NT2/D1 (cell line): ENCODE measurements around the gene ADGRB3.

Experiments
- DNase-seq: peaks from one replicate; pipeline ENCODE4 v3.0.0-alpha.2; 2011; ENCODE audit warnings: low read depth, low spot score
- H3K27me3 ChIP-seq: 2 replicates; pipeline ENCODE4 v1.6.0; 2011; ENCODE audit warnings: mild to moderate bottlenecking; ENCODE audit not compliant: insufficient read length, insufficient read depth
- H3K36me3 ChIP-seq: 2 replicates; pipeline ENCODE4 v1.6.1; 2011; ENCODE audit warnings: mild to moderate bottlenecking, low read length, mixed read lengths; ENCODE audit not compliant: insufficient read depth, insufficient read length
- H3K4me1 ChIP-seq: 2 replicates; pipeline ENCODE4 v1.5.1; 2011; ENCODE audit not compliant: insufficient read depth, insufficient read length
- H3K4me3 ChIP-seq: 2 replicates; pipeline ENCODE4 v1.5.1; 2011; ENCODE audit warnings: low read depth; ENCODE audit not compliant: insufficient read length
- H3K9ac ChIP-seq: 2 replicates; pipeline ENCODE4 v1.6.0; 2011; ENCODE audit warnings: low read depth; ENCODE audit not compliant: insufficient read length
- H3K9me3 ChIP-seq: 2 replicates; pipeline ENCODE4 v1.5.1; 2011; ENCODE audit warnings: mild to moderate bottlenecking, low read length; ENCODE audit not compliant: insufficient read depth
- SUZ12 ChIP-seq: IDR thresholded peaks from 2 replicates; pipeline ENCODE4 v1.6.1; 2011; ENCODE audit not compliant: insufficient read length, insufficient read depth; ENCODE audit errors: extremely low read depth
- YY1 ChIP-seq: IDR thresholded peaks from 2 replicates; pipeline ENCODE4 v1.6.1; 2011; ENCODE audit not compliant: insufficient read length, insufficient read depth
- ZNF274 ChIP-seq: IDR thresholded peaks from 2 replicates; pipeline ENCODE4 v1.6.1; 2011; ENCODE audit warnings: mild to moderate bottlenecking, low read depth, low read length

Gene ADGRB3

DNA sequence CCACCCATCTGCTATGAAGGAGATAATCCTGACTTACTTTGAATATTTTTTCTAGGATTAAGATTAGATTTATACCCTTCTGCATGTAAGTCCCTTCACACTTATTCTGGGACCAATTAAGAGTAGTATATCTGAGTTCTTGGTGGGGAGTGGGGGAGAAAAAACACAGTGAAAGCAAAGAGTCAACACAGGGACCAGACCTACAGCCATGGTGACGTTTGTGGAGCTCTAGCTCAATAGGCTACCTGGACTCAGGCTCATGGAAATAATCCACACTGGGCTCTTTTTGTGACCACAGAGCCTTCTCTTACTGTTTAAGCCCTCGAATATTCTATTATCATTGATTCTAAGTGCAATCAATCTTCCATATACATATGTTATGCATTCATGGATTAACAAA is 670.4 kb downstream of the ADGRB3 start:
- Histone ChIP-seq H3K36me3 (no peaks in the 10 kb centered on the region), H3K4me1 (no peaks in the 10 kb centered on the region), H3K9me3 (no peaks in the 10 kb centered on the region), H3K9ac (no peak overlapping the region), H3K27me3 (no peaks in the 10 kb centered on the region), H3K4me3 (no peak overlapping the region)
- no peak for TF ChIP-seq YY1
- no peak for TF ChIP-seq ZNF274
- TF ChIP-seq SUZ12 = no peak
- no peak for DNase-seq

DNA sequence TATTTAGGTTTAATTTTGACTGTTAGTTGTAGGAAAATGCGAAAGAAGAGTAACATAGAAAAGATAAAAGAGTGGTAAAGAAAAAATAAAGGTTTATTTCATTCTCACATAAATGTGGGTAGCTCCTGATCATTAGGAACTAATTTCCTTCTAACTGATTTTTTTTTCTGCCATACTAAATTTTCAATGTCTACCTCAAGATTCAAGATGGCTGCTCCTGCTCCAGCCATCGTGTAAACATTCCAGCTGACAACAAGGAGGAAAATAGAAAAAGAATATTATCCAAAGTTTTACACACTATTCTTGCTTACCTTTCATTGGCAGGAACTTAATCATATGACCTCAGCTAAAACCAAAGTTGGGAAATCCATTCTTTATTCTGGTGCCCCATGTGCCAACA is 673.5 kb downstream of the ADGRB3 start:
- H3K27me3 ChIP-seq = no peaks in the 10 kb centered on the region
- H3K4me1 ChIP-seq = no peaks in the 10 kb centered on the region
- H3K9ac ChIP-seq = no peak overlapping the region
- no peak for DNase-seq
- no peaks in the 10 kb centered on the region for H3K9me3 ChIP-seq
- H3K4me3 ChIP-seq = no peak overlapping the region
- H3K36me3 ChIP-seq = no peaks in the 10 kb centered on the region
- TF ChIP-seq SUZ12 (no peak), YY1 (no peak), ZNF274 (no peak)

DNA sequence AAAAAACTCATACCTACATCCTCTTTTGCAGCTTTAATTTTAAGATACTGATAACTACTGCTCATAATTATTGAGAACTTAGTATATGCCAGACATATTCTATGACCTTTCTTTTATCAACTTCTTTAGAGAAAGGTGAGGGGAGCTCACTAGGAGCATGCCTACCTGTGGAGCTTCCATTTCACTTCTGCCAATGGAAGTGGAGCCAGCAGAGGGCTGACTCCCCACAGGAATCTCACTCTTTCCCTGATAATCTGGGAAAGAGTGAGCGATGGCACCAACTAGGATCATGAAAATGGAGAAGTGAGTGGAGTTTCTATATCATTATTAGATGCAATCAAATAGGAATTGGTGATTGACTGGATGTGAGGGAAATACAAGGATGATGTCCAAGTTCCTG is 676.8 kb downstream of the ADGRB3 start:
- Histone ChIP-seq H3K36me3 (no peaks in the 10 kb centered on the region), H3K4me1 (no peaks in the 10 kb centered on the region), H3K9ac (no peak overlapping the region), H3K27me3 (no peaks in the 10 kb centered on the region), H3K9me3 (no peaks in the 10 kb centered on the region), H3K4me3 (no peak overlapping the region)
- DNase-seq = no peak
- no peak for TF ChIP-seq YY1
- no peak for TF ChIP-seq ZNF274
- no peak for TF ChIP-seq SUZ12

DNA sequence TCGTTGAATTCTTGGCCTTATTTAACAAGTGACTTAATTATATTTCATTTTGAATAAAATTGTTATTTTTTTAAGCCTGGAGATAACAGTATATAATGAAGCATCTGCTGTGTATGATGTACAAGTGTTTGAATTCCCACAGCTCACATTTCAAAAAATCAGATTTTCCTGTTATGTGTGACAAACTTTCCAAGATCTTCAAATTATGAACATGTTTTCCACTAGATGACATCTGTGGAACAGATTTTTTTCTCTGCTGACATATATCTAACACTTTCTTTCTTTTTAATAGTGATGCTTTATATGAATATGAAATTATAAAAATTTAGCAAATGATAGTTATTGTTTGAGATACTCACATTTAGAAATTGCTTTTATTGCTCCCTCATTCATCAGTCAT is 678.9 kb downstream of the ADGRB3 start:
- TF ChIP-seq YY1 = no peak
- TF ChIP-seq ZNF274 = no peak
- TF ChIP-seq SUZ12 = no peak
- Histone ChIP-seq H3K9ac (no peak overlapping the region), H3K9me3 (no peaks in the 10 kb centered on the region), H3K27me3 (no peaks in the 10 kb centered on the region), H3K4me1 (no peaks in the 10 kb centered on the region), H3K36me3 (no peaks in the 10 kb centered on the region), H3K4me3 (no peak overlapping the region)
- no peak for DNase-seq

DNA sequence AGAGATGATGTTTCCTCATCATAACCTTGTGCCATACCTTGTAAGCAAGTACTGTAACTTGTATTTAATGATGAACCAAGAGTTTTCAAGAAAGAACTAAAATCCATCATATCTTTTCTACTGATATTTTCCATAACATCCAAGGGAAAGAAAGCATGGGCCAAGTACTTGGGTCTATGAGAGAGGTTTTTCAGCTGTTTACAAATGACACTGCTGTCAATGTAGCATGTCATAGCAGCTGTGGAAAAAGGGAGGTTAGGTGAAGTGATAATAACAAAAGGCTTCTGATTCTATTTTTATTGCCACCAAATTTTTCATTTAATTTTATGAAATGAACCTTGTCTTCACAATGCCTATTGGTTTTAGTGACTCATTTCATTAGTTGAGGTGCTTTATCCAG is 679.4 kb downstream of the ADGRB3 start:
- H3K9ac ChIP-seq = no peak overlapping the region
- no peak for DNase-seq
- H3K4me3 ChIP-seq = no peak overlapping the region
- no peaks in the 10 kb centered on the region for H3K4me1 ChIP-seq
- H3K9me3 ChIP-seq = no peaks in the 10 kb centered on the region
- no peaks in the 10 kb centered on the region for H3K36me3 ChIP-seq
- no peaks in the 10 kb centered on the region for H3K27me3 ChIP-seq
- TF ChIP-seq SUZ12 = no peak
- no peak for TF ChIP-seq YY1

DNA sequence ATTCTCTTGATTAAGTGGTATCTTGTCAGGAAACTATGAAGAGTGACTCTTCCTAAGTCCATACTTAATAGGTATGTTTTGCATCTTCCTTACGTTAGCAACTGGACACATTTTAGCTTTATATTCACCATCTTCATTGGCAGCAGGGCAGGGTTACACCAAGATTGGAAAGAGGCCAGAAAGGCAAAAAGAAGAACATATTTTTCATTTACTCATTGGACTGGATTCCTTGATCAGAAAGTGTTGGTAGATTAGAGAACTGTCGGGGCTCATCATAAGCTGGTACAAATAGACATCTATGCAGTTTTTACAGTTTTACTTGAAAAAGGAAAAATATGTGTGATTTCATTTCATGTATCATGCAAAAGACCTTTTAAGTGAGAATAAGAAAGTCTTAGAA is 696.8 kb downstream of the ADGRB3 start:
- Histone ChIP-seq H3K9me3 (no peaks in the 10 kb centered on the region), H3K4me3 (no peak overlapping the region), H3K4me1 (no peaks in the 10 kb centered on the region), H3K9ac (no peak overlapping the region), H3K27me3 (no peaks in the 10 kb centered on the region), H3K36me3 (no peaks in the 10 kb centered on the region)
- no peak for DNase-seq
- TF ChIP-seq SUZ12 = no peak
- no peak for TF ChIP-seq ZNF274
- TF ChIP-seq YY1 = no peak

DNA sequence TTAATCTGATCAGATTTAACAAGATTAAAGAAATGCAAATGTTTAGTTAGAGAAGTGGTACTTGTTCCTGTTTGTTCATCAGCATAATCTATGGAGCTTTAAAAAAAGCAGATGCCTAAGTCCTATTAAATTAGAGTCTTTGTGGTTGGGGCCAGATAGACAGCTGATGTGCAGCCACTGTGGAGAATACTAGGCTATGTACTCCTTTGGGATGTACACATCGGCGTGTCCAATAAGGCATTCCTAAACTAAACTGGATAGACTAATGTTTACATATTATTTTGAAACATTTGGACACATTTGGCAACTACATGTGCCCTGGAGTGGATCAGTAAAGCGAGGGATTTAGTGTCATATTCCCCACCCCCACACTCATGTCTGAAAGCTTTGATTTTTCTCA is 702.2 kb downstream of the ADGRB3 start:
- TF ChIP-seq ZNF274 (no peak), SUZ12 (no peak)
- no peak for DNase-seq

More for the DNA sequence above, 702.2 kb downstream of the ADGRB3 start:
- no peaks in the 10 kb centered on the region for H3K4me1 ChIP-seq
- H3K9ac ChIP-seq = no peak overlapping the region
- no peaks in the 10 kb centered on the region for H3K9me3 ChIP-seq
- H3K4me3 ChIP-seq = no peak overlapping the region
- no peaks in the 10 kb centered on the region for H3K27me3 ChIP-seq
- no peaks in the 10 kb centered on the region for H3K36me3 ChIP-seq
